ENCODE data around the gene DOK6.

The DOK6 gene

DNA sequence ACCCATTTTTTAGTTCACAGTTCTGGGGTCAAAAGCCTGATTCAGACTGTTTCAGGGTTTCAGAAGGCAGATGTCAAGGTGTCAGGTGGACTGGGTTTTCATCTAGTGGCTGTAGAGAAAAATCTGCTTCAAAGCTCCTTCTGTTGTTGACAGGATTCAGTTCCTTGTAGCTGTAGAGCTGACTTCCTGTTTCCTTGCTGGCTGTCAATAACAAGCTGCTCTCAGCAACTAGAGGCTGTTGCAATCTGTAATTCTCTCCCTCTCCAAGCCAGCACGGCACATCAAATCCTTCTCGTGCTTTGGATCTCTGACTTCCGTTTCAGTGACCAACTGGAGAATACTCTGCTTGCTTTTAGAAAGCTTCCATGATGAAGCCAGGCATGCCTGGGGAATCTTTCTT, 179.4 kb downstream of the DOK6 start:
- no peak for DNase-seq
- Mint-ChIP-seq H3K4me3 (peak overlapping the region; percentile 21 to 61), H3K27ac (peak overlapping the region; percentile 12 to 80), H3K36me3 (ENCODE audit: insufficient read depth) (no peaks in the 10 kb centered on the region), H3K27me3 (no peaks in the 10 kb centered on the region), H3K4me1 (ENCODE audit: low read depth in 2 of 2) (peaks cover 2 to 7% of the 10 kb centered on the region in 2 donors), H3K9me3 (no peaks in the 10 kb centered on the region)
- peak; percentile 42 for ATAC-seq (replicated peaks)

GRCh38 chr18:69584429-69584828, 183.7 kb downstream of the DOK6 start:
- ATAC-seq (replicated peaks) (no peak), DNase-seq (no peak)
- Mint-ChIP-seq H3K4me3 (no peak overlapping the region), H3K9me3 (no peaks in the 10 kb centered on the region), H3K36me3 (ENCODE audit: insufficient read depth) (no peaks in the 10 kb centered on the region), H3K4me1 (ENCODE audit: low read depth in 2 of 2) (peaks cover 2 to 7% of the 10 kb centered on the region in 2 donors), H3K27me3 (peaks cover 10 to 23% of the 10 kb centered on the region in 2 donors), H3K27ac (no peak overlapping the region)

DNA sequence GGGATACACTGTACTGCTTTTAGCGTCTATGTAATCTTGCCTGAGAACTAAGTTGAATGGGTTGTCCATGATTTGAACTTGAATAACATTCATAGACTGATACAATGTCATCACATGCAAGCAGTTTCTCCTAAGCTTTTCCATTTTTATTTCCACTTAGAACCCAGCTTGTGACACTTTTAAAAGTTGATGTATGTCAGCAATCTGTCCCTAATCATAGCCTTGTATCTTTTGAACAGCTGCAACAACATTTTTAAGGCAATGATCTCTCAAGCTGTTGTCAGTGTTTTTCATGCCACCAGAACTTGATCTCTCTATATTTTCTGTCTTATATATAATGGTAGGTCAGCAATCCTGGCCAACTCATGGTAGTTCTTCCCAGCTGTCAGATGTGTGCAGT, 185.0 kb downstream of the DOK6 start:
- Mint-ChIP-seq H3K9me3 (no peaks in the 10 kb centered on the region), H3K27ac (no peak overlapping the region), H3K36me3 (ENCODE audit: insufficient read depth) (no peaks in the 10 kb centered on the region), H3K27me3 (peaks cover 10 to 30% of the 10 kb centered on the region in 2 donors), H3K4me1 (ENCODE audit: low read depth in 2 of 2) (no peaks in the 10 kb centered on the region), H3K4me3 (no peak overlapping the region)
- DNase-seq = no peak
- no peak for ATAC-seq (replicated peaks)

- peaks cover 10 to 32% of the 10 kb centered on the region in 2 donors for H3K27me3 Mint-ChIP-seq
- H3K36me3 Mint-ChIP-seq (ENCODE audit: insufficient read depth) = no peaks in the 10 kb centered on the region
- no peaks in the 10 kb centered on the region for H3K4me1 Mint-ChIP-seq (ENCODE audit: low read depth in 2 of 2)
- ATAC-seq (replicated peaks) (no peak), DNase-seq (no peak)
- H3K27ac Mint-ChIP-seq = no peak overlapping the region
- H3K9me3 Mint-ChIP-seq = no peaks in the 10 kb centered on the region
- no peak overlapping the region for H3K4me3 Mint-ChIP-seq
These were observed 185.8 kb downstream of the DOK6 start for GRCh38 chr18:69586537-69586936.

- H3K36me3 Mint-ChIP-seq (ENCODE audit: insufficient read depth) = no peaks in the 10 kb centered on the region
- no peak for DNase-seq
- H3K9me3 Mint-ChIP-seq = no peaks in the 10 kb centered on the region
- H3K4me3 Mint-ChIP-seq = no peak overlapping the region
- H3K27me3 Mint-ChIP-seq = peaks cover 10 to 32% of the 10 kb centered on the region in 2 donors
- ATAC-seq (replicated peaks) = no peak
- H3K4me1 Mint-ChIP-seq (ENCODE audit: low read depth in 2 of 2) = no peaks in the 10 kb centered on the region
- no peak overlapping the region for H3K27ac Mint-ChIP-seq
These were observed 187.6 kb downstream of the DOK6 start for GRCh38 chr18:69588301-69588700.

DNA sequence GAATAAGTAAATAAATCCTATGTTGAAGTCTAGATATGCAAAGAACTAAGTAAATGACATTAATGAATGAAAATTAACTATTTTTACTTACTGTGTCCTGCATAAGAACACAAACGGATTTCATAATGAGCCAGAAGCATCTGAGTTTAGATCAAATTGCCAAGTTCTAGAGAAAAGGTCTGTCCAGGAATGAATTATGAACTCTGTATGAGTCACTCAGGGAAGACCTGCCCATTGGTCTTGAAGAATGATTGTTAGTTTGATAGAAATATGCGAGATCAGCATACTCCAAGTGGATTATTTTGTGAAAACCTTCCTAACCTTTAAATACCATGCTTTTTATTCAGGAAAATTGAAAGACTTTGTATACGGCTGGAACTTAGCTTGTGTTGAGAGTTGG, 189.5 kb downstream of the DOK6 start:
- DNase-seq (no peak), ATAC-seq (replicated peaks) (no peak)
- no peaks in the 10 kb centered on the region for H3K4me1 Mint-ChIP-seq (ENCODE audit: low read depth in 2 of 2)
- H3K27ac Mint-ChIP-seq = no peak overlapping the region
- H3K36me3 Mint-ChIP-seq (ENCODE audit: insufficient read depth) = no peaks in the 10 kb centered on the region
- H3K4me3 Mint-ChIP-seq = no peak overlapping the region
- H3K9me3 Mint-ChIP-seq = no peaks in the 10 kb centered on the region
- peaks cover 10 to 32% of the 10 kb centered on the region in 2 donors for H3K27me3 Mint-ChIP-seq

DNA sequence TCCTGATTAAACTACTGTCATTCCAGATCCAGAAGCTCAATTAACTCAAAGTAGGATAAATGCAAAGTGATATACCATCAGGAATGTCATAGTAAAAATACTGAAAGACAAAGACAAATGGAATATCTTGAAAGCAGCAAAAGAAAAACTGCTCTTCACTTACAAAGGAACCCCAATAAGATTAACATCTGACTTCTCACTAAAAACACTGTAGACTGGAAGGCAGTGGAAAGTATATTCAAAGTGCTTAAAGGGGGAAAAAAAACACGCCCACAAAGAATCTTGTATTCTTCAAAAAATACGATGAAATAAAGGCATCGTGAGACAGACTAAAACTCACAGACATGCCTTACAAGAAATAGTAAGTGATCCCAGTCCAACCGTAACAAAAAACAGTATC, 195.7 kb downstream of the DOK6 start:
- H3K4me3 Mint-ChIP-seq = no peak overlapping the region
- H3K27me3 Mint-ChIP-seq = peaks cover 0 to 5% of the 10 kb centered on the region in 2 donors
- H3K27ac Mint-ChIP-seq = no peak overlapping the region
- DNase-seq (no peak), ATAC-seq (replicated peaks) (no peak)
- no peaks in the 10 kb centered on the region for H3K9me3 Mint-ChIP-seq
- no peaks in the 10 kb centered on the region for H3K4me1 Mint-ChIP-seq (ENCODE audit: low read depth in 2 of 2)
- H3K36me3 Mint-ChIP-seq (ENCODE audit: insufficient read depth) = no peaks in the 10 kb centered on the region

DNA sequence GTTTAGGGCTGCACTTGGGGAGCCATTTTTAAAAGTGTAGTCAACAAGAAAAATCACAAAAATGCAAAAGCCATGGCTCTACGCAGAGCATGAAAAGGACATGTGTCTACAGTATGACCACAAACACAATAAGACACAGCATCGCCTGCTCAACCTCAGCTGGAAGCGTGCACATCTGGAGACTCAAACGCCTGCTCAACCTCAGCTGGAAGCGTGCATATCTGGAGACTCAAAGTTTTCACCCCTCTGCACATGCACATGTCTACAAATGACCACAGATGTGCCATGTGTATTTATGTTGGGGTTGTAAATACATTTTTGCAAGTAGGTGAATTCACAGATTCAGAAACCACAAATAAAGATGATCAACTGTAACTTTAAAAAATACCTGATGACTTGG, 196.9 kb downstream of the DOK6 start:
- no peak for DNase-seq
- Mint-ChIP-seq H3K36me3 (ENCODE audit: insufficient read depth) (no peaks in the 10 kb centered on the region), H3K4me3 (no peak overlapping the region), H3K27me3 (peaks cover 0 to 5% of the 10 kb centered on the region in 2 donors), H3K27ac (no peak overlapping the region), H3K4me1 (ENCODE audit: low read depth in 2 of 2) (no peaks in the 10 kb centered on the region), H3K9me3 (no peaks in the 10 kb centered on the region)
- no peak for ATAC-seq (replicated peaks)

DNA sequence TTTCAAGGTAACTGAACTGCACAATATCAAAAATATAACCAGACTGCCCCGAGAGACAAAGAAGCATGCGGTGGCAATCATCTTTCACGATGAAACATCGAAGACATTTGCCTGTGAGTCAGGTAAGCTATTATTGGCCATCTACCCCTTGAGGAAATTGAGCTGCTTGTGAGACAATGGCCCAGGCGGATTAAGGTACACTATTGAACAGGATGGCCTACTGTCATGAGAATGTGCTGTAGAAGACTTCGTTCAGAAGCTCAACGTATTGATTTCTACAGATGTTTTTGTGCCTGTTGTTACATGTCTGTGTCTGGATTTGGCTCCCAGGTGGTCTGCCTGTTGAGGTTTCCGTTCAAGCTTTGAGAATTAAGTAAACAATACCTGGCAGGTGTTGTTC, 198.7 kb downstream of the DOK6 start:
- Mint-ChIP-seq H3K9me3 (no peaks in the 10 kb centered on the region), H3K4me3 (no peak overlapping the region), H3K36me3 (ENCODE audit: insufficient read depth) (peaks cover 2% of the 10 kb centered on the region), H3K4me1 (ENCODE audit: low read depth in 2 of 2) (no peaks in the 10 kb centered on the region), H3K27ac (no peak overlapping the region), H3K27me3 (peaks cover 0 to 5% of the 10 kb centered on the region in 2 donors)
- ATAC-seq (replicated peaks) (no peak), DNase-seq (no peak)

- Mint-ChIP-seq H3K9me3 (no peaks in the 10 kb centered on the region), H3K27ac (no peak overlapping the region)
These were observed 211.6 kb downstream of the DOK6 start for GRCh38 chr18:69612242-69612641.

DNA sequence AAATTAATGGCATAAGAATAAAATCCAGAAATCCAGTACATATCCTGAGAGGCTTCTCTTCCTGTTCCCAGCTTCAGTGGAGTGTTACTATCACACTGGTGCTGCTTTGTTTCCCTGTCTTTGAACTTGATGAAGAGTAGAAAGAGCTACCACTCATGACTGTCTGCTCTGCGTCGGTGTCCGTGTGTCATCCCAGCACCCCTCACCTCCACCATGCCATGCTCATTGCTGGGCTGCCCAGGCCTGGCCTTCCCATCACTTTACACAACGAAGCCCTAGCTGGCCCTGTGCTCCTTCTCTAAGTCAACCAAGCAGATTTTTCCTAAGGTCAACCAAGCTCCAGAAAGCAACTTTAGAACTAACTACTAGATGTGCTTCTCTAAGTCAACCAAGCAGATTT, 215.4 kb downstream of the DOK6 start:
- H3K36me3 Mint-ChIP-seq (ENCODE audit: insufficient read depth) = no peaks in the 10 kb centered on the region
- H3K9me3 Mint-ChIP-seq = no peaks in the 10 kb centered on the region
- H3K27ac Mint-ChIP-seq = no peak overlapping the region
- no peak for ATAC-seq (replicated peaks)
- no peak overlapping the region for H3K4me3 Mint-ChIP-seq
- peaks cover 14 to 18% of the 10 kb centered on the region in 2 donors for H3K27me3 Mint-ChIP-seq
- H3K4me1 Mint-ChIP-seq (ENCODE audit: low read depth in 2 of 2) = no peaks in the 10 kb centered on the region
- no peak for DNase-seq

More at GRCh38 chr18:69612242-69612641, 211.6 kb downstream of the DOK6 start:
- no peaks in the 10 kb centered on the region for H3K36me3 Mint-ChIP-seq (ENCODE audit: insufficient read depth)
- no peak overlapping the region for H3K4me3 Mint-ChIP-seq
- no peaks in the 10 kb centered on the region for H3K4me1 Mint-ChIP-seq (ENCODE audit: low read depth in 2 of 2)
- no peak for DNase-seq
- H3K27me3 Mint-ChIP-seq = peaks cover 7 to 9% of the 10 kb centered on the region in 2 donors
- no peak for ATAC-seq (replicated peaks)

DNA sequence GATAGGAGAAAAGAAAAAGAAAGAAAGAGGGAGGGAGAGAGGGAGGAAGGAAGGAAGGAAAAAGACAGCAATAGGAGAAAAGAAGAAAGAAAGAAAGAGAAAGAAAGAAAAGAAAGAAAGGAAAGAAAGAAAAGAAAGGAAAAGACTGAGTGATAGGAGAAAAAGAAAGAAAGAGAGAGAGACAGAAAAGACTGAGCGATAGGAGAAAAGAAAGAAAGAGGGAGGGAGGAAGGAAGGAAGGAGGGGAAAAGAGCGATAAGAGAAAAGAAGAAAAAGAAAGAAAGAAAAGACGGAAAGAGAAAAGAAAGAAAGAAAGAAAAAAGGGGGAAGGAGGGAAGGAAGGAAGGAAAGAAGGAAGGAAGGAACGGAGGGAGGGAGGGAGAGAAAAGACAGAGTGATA, 216.7 kb downstream of the DOK6 start:
- H3K27ac Mint-ChIP-seq = no peak overlapping the region
- no peak overlapping the region for H3K4me3 Mint-ChIP-seq
- H3K27me3 Mint-ChIP-seq = peaks cover 14 to 18% of the 10 kb centered on the region in 2 donors
- no peak for ATAC-seq (replicated peaks)
- H3K4me1 Mint-ChIP-seq (ENCODE audit: low read depth in 2 of 2) = no peaks in the 10 kb centered on the region
- no peaks in the 10 kb centered on the region for H3K36me3 Mint-ChIP-seq (ENCODE audit: insufficient read depth)
- no peak for DNase-seq
- H3K9me3 Mint-ChIP-seq = no peaks in the 10 kb centered on the region

DNA sequence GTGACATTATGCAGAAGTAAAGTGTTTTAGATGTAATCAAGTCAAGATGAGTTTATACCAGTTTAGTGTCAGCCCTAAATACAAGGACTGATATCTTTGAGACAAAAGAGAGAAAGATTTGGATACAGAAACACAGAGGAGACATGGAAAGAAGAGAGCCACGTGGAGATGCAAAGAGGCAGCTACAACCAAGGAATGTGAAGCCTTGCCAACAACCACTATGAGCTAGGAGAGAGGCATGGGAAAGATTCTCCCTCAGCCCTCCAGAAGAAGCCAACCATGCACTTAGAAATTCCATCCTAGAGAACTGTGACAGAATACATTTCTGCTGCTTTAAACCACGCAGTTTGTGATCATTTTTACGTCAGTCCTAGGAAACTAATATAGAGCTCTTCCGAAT, 217.2 kb downstream of the DOK6 start:
- H3K27ac Mint-ChIP-seq = peak overlapping the region in 1 of 2 donors; percentile 36
- H3K4me1 Mint-ChIP-seq (ENCODE audit: low read depth in 2 of 2) = no peaks in the 10 kb centered on the region
- peaks cover 14 to 18% of the 10 kb centered on the region in 2 donors for H3K27me3 Mint-ChIP-seq
- H3K9me3 Mint-ChIP-seq = no peaks in the 10 kb centered on the region
- H3K4me3 Mint-ChIP-seq = no peak overlapping the region
- ATAC-seq (replicated peaks) (no peak), DNase-seq (no peak)
- H3K36me3 Mint-ChIP-seq (ENCODE audit: insufficient read depth) = no peaks in the 10 kb centered on the region

DNA sequence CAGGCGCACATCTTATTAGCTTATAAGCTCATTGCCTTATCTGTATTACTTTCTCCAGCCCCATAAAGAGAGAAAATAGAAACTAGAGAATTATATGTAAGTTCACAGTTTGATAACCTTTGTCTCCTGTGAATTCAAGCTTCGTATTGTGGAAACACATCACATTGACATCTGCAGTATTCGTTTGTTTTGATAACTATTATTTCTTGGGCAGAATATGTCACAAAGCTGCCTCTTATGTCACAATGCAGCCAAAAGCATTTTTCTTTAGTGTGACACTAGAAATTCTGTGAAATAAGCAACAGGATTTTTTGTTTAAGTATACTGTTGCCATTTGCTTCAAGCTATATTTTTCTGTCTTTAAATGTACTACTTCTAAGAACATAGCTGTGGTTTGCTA, 221.5 kb downstream of the DOK6 start:
- Mint-ChIP-seq H3K27me3 (peaks cover 7 to 16% of the 10 kb centered on the region in 2 donors), H3K36me3 (ENCODE audit: insufficient read depth) (no peaks in the 10 kb centered on the region), H3K4me3 (no peak overlapping the region), H3K27ac (no peak overlapping the region), H3K4me1 (ENCODE audit: low read depth in 2 of 2) (no peaks in the 10 kb centered on the region), H3K9me3 (no peaks in the 10 kb centered on the region)
- ATAC-seq (replicated peaks) (no peak), DNase-seq (no peak)

GRCh38 chr18:69622961-69623360, 222.3 kb downstream of the DOK6 start:
- no peak overlapping the region for H3K27ac Mint-ChIP-seq
- H3K27me3 Mint-ChIP-seq = peaks cover 5 to 16% of the 10 kb centered on the region in 2 donors
- no peaks in the 10 kb centered on the region for H3K36me3 Mint-ChIP-seq (ENCODE audit: insufficient read depth)
- DNase-seq (no peak), ATAC-seq (replicated peaks) (no peak)
- H3K4me1 Mint-ChIP-seq (ENCODE audit: low read depth in 2 of 2) = no peaks in the 10 kb centered on the region
- no peak overlapping the region for H3K4me3 Mint-ChIP-seq
- H3K9me3 Mint-ChIP-seq = no peaks in the 10 kb centered on the region
